GM12891 (cell line): Measurements from ENCODE around the gene HDAC5.

Experiments
- POLR2A ChIP-seq: IDR thresholded peaks from 2 replicates; pipeline ENCODE4 v1.6.1; 2011; ENCODE audit warnings: low read depth, low read length, control low read depth
- POLR2AphosphoS5 ChIP-seq: IDR thresholded peaks from 2 replicates; pipeline ENCODE4 v1.6.1; 2011; ENCODE audit warnings: low read depth, low read length, control low read depth

- TF ChIP-seq POLR2AphosphoS5 (no peak), POLR2A (no peak)
Measured at GRCh38 chr17:44062871-44063270, 60.6 kb downstream of the HDAC5 start.
